Body of pancreas (tissue), 4 donors: ENCODE measurements around the gene CHMP1B.

Source experiments
- POLR2A ChIP-seq, 3 donors: fragments of 450-650 bp; IDR thresholded peaks; one replicate each; pipeline ENCODE4 v1.6.1; 2016; ENCODE audit warnings: antibody characterized with exemption in 3 of 3, mild to moderate bottlenecking in 2 of 3
- TF ChIP-seq, protein P1 (sequence below), 7 experiments: fragments of 450-650 bp in 4 of 7; fragments of 200-600 bp in 3 of 7; sonication (generic) in 3 of 7; IDR thresholded peaks; one replicate each; pipeline ENCODE4 v1.5.1; 2016 to 2019; ENCODE audit warnings: antibody characterized with exemption in 7 of 7

- TF ChIP-seq, protein P1, sequence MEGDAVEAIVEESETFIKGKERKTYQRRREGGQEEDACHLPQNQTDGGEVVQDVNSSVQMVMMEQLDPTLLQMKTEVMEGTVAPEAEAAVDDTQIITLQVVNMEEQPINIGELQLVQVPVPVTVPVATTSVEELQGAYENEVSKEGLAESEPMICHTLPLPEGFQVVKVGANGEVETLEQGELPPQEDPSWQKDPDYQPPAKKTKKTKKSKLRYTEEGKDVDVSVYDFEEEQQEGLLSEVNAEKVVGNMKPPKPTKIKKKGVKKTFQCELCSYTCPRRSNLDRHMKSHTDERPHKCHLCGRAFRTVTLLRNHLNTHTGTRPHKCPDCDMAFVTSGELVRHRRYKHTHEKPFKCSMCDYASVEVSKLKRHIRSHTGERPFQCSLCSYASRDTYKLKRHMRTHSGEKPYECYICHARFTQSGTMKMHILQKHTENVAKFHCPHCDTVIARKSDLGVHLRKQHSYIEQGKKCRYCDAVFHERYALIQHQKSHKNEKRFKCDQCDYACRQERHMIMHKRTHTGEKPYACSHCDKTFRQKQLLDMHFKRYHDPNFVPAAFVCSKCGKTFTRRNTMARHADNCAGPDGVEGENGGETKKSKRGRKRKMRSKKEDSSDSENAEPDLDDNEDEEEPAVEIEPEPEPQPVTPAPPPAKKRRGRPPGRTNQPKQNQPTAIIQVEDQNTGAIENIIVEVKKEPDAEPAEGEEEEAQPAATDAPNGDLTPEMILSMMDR (IDR thresholded peaks at IDR 0.05): no peak
- TF ChIP-seq POLR2A (IDR thresholded peaks at IDR 0.05): no peak
Observed at GRCh38 chr18:11874676-11875075, 23.5 kb downstream of the CHMP1B start.
